D721Med (cell line): Measurements from ENCODE around the gene MYH11.
"Not testable (repeated sequence)": the region's sequence is repeated elsewhere in the genome, so short reads cannot be mapped to it uniquely, and the experiment has no call there.

Experiments
- DNase-seq: peaks from one replicate; pipeline ENCODE4 v3.0.0; 2011; ENCODE audit warnings: low spot score; ENCODE audit not compliant: insufficient read length
- FAIRE-seq: peaks from 2 replicates; lab custom pipeline; 2011; peaks lifted over from hg19 to GRCh38; lab: Jason Lieb, UNC
- CTCF ChIP-seq: IDR thresholded peaks from 2 replicates; pipeline ENCODE4 v1.5.1; 2012; ENCODE audit warnings: mild to moderate bottlenecking, control low read depth; ENCODE audit not compliant: insufficient read depth; ENCODE audit errors: missing control alignments

The MYH11 gene

GRCh38 chr16:15676506-15676905, 180.3 kb downstream of the MYH11 start:
- DNase-seq: no peak
- no peak for FAIRE-seq
- no peak for TF ChIP-seq CTCF

GRCh38 chr16:15674571-15674970, 182.3 kb downstream of the MYH11 start:
- FAIRE-seq (no peak), DNase-seq (no peak)
- TF ChIP-seq CTCF: no peak

DNA sequence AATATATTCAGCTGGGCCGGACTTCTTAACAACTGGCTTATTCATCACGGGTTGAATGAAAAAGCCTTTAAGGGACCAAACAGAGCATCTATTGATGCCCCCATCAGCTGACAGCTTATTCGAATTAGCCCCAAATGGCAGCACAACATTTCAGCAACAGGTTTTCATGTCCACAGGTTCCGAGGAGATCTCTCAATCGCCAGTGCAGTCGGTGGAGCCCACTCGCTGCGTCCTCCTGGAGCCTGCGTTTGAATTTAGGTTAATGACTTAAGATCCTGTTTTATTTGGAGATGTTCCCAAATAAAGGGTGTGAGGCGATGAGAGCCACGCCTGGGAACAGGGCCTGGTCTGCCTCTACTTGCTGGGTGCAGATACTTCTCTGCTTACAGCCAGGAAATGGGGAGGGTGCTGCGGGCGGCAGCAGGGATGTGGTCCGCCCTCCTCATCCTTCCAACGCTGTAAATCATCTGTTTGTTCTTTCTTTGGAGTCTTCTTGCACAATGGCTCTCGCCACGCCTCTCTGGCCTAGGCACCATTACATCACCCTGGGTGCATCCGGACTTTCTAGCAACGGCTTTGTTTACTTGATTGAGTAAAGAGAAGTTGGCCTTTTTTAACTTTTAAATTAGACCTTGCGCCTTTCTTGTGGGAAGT, 184.2 kb downstream of the MYH11 start:
- DNase-seq: no peak
- TF ChIP-seq CTCF: no peak
- no peak for FAIRE-seq

- FAIRE-seq: not testable (repeated sequence)
These were observed 184.7 kb downstream of the MYH11 start for GRCh38 chr16:15672127-15672513.

GRCh38 chr16:15671530-15672117, 185.2 kb downstream of the MYH11 start:
- DNase-seq (no peak), FAIRE-seq (no peak)
- TF ChIP-seq CTCF: no peak

More at GRCh38 chr16:15672127-15672513, 184.7 kb downstream of the MYH11 start:
- not testable (repeated sequence) for DNase-seq

DNA sequence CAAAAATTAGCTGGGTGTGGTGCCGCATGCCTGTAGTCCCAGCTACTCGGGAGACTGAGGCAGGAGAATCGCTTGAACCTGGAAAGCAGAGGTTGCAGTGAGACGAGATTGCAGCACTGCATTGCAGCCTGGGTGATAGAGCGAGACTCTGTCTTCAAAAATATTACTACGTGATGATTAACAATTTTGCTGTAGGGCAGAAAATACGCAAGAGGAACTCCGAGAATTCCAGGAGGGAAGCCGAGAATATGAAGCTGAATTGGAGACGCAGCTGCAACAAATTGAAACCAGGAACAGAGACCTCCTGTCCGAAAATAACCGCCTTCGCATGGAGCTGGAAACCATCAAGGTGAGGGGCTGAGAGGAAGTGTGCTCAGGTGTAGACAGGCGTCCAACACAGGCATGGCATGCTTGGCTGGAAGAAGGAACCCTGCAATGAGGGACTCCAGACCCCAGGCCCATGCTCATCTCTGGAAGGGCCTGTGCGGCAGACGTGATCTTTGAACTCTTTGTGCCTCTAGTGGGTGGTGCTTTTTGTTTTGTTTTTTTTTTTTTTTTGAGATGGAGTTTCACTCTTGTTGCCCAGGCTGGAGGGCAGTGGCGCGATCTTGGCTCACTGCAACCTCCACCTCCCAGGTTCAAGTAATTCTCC, 189.6 kb downstream of the MYH11 start:
- FAIRE-seq (no peak), DNase-seq (no peak)
- TF ChIP-seq CTCF: no peak

- DNase-seq (no peak), FAIRE-seq (no peak)
- TF ChIP-seq CTCF: no peak
These were observed 191.7 kb downstream of the MYH11 start for GRCh38 chr16:15665107-15665506.
